Panc1 (cell line): ENCODE results near the gene EVI2B. TPM values are rescaled to one million over a fixed set of nuclear protein-coding genes. Genes with fewer than 3 reads are reported as not detected.
"Not testable (repeated sequence)": the region's sequence is repeated elsewhere in the genome, so short reads cannot be mapped to it uniquely, and the experiment has no call there.

Experiments
- ATAC-seq: fragments of 200-7000 bp; cut with Tn5 transposase; 2 replicates; pipeline ENCODE4 v1.9.1; 2020; ENCODE audit warnings: mild to moderate bottlenecking, moderate library complexity
- BruUV-seq: library from RNA; stranded (reverse); fragments of 400-500 nt; replicated peaks from 2 replicates; lab custom pipeline; 2021; lab: Mats Ljungman, UMichigan
- CTCF ChIA-PET: fragments of 300-600 bp; sonication (Branson Sonifier 250); formaldehyde crosslinking; loops from one replicate; lab custom pipeline; 2022; ENCODE audit warnings: antibody characterized with exemption; lab: Charles Lee
- POLR2A ChIA-PET: fragments of 300-600 bp; sonication (Branson Sonifier 250); formaldehyde crosslinking; loops from one replicate; lab custom pipeline; 2022; ENCODE audit warnings: antibody characterized with exemption; lab: Charles Lee
- DNase-seq: peaks from one replicate; pipeline ENCODE4 v3.0.0-alpha.2; 2010; ENCODE audit warnings: low read depth, low spot score
- H3K27ac ChIP-seq: 2 replicates; pipeline ENCODE4 v1.5.1; 2011; ENCODE audit warnings: mild to moderate bottlenecking, low read length, inconsistent platforms
- H3K27me3 ChIP-seq: fragments of 200-500 bp; sonication (Bioruptor generic); 2 replicates; pipeline ENCODE4 v1.6.0; 2014; ENCODE audit warnings: low read length, inconsistent platforms; ENCODE audit not compliant: control insufficient read depth, insufficient read depth
- H3K36me3 ChIP-seq: fragments of 200-500 bp; sonication (Bioruptor generic); 2 replicates; pipeline ENCODE4 v1.5.1; 2014; ENCODE audit warnings: inconsistent platforms, mild to moderate bottlenecking, low read length, moderate library complexity; ENCODE audit not compliant: control insufficient read depth, insufficient read depth
- H3K4me1 ChIP-seq: 2 replicates; pipeline ENCODE4 v1.5.1; 2011; ENCODE audit warnings: inconsistent platforms, mild to moderate bottlenecking, low read length, moderate library complexity; ENCODE audit not compliant: control insufficient read depth, insufficient read depth
- H3K4me3 ChIP-seq, 2 experiments: 2 replicates each; pipeline ENCODE4 v1.5.1; 2011 to 2012; ENCODE audit warnings: low read depth in 2 of 2, low read length in 2 of 2, mild to moderate bottlenecking in 2 of 2, inconsistent platforms in 1 of 2, moderate library complexity in 1 of 2
- H3K9me3 ChIP-seq: fragments of 200-500 bp; sonication (Bioruptor generic); 2 replicates; pipeline ENCODE4 v1.5.1; 2014; ENCODE audit warnings: low read depth, mild to moderate bottlenecking, inconsistent platforms, low read length, moderate library complexity; ENCODE audit not compliant: control insufficient read depth, insufficient read depth
- POLR2AphosphoS5 ChIP-seq: IDR thresholded peaks from 2 replicates; pipeline ENCODE4 v1.6.1; 2012; ENCODE audit warnings: mild to moderate bottlenecking, low read depth, low read length, moderate library complexity
- SIN3A ChIP-seq: IDR thresholded peaks from 2 replicates; pipeline ENCODE4 v1.6.1; 2012; ENCODE audit warnings: low read depth, mild to moderate bottlenecking, low read length, moderate library complexity, borderline replicate concordance; ENCODE audit not compliant: insufficient read depth
- TCF7L2 ChIP-seq: IDR thresholded peaks from 2 replicates; pipeline ENCODE4 v1.6.1; 2011; ENCODE audit warnings: mild to moderate bottlenecking, low read depth, low read length, inconsistent platforms
- in situ Hi-C: cut with HindIII; loops from 2 replicates; pipeline ENCODE4 v1.10.0; 2016; ENCODE audit warnings: low sequenced_read_pairs, low pct_unique_long_range_greater_than_20kb
- intact Hi-C: fragments of 100-400 bp; cut with micrococcal nuclease; formaldehyde crosslinking; loops from one replicate; pipeline ENCODE4 v1.10.0; 2022; ENCODE audit not compliant: unreplicated experiment
- total RNA-seq: library from RNA; stranded (reverse); gene quantifications from one replicate; pipeline ENCODE4 v1.2.1, GENCODE V29; 2021; ENCODE audit not compliant: unreplicated experiment
- TF ChIP-seq, protein P1 (sequence below): fragments of 450-650 bp; IDR thresholded peaks from 2 replicates; pipeline ENCODE4 v1.5.1; 2017; ENCODE audit warnings: mild to moderate bottlenecking
- TF ChIP-seq, protein P2 (sequence below), 2 experiments: IDR thresholded peaks; 2 replicates each; pipeline ENCODE4 v1.6.1; 2011 to 2012; ENCODE audit warnings: low read depth in 2 of 2, control low read depth in 1 of 2, low read length in 1 of 2, mild to moderate bottlenecking in 1 of 2, moderate library complexity in 1 of 2; ENCODE audit not compliant: insufficient read depth in 1 of 2

The EVI2B gene
- total RNA-seq, 1 experiment from 2014 or later = 0.08 TPM

DNA sequence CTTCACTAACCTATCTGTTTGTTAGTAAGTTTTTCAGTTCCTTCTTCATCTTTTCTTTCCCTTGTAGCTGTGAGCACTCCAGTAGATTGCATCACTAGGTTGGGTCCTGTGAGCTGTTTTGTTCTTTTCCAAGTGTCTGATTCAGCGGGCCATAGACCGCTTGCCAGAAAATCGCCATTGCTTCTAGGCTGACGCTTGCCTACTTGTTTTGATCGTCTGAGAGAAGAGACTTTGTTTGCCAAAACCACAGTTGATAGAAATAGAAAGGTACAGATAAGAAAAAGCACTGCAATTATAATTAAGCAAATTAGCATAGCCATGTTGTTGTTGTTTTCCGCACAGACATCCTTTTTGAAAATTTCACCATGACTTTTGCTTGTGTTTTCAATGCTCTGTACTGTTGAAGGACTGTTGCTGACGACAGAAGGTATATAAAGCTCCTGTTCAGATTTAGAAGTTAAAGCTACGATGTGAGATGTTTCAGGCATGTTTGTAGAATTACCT, 4.5 kb upstream of the EVI2B start:
- intact Hi-C loops (no loop called here), in situ Hi-C loops (no loop called here)
- no peaks in the 10 kb centered on the region for H3K9me3 ChIP-seq
- H3K27me3 ChIP-seq = no peaks in the 10 kb centered on the region
- DNase-seq (no peak), ATAC-seq (no peak)
- TF ChIP-seq TCF7L2 (no peak), POLR2AphosphoS5 (no peak), SIN3A (no peak)
- TF ChIP-seq, protein P1, sequence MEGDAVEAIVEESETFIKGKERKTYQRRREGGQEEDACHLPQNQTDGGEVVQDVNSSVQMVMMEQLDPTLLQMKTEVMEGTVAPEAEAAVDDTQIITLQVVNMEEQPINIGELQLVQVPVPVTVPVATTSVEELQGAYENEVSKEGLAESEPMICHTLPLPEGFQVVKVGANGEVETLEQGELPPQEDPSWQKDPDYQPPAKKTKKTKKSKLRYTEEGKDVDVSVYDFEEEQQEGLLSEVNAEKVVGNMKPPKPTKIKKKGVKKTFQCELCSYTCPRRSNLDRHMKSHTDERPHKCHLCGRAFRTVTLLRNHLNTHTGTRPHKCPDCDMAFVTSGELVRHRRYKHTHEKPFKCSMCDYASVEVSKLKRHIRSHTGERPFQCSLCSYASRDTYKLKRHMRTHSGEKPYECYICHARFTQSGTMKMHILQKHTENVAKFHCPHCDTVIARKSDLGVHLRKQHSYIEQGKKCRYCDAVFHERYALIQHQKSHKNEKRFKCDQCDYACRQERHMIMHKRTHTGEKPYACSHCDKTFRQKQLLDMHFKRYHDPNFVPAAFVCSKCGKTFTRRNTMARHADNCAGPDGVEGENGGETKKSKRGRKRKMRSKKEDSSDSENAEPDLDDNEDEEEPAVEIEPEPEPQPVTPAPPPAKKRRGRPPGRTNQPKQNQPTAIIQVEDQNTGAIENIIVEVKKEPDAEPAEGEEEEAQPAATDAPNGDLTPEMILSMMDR = no peak
- TF ChIP-seq, protein P2, sequence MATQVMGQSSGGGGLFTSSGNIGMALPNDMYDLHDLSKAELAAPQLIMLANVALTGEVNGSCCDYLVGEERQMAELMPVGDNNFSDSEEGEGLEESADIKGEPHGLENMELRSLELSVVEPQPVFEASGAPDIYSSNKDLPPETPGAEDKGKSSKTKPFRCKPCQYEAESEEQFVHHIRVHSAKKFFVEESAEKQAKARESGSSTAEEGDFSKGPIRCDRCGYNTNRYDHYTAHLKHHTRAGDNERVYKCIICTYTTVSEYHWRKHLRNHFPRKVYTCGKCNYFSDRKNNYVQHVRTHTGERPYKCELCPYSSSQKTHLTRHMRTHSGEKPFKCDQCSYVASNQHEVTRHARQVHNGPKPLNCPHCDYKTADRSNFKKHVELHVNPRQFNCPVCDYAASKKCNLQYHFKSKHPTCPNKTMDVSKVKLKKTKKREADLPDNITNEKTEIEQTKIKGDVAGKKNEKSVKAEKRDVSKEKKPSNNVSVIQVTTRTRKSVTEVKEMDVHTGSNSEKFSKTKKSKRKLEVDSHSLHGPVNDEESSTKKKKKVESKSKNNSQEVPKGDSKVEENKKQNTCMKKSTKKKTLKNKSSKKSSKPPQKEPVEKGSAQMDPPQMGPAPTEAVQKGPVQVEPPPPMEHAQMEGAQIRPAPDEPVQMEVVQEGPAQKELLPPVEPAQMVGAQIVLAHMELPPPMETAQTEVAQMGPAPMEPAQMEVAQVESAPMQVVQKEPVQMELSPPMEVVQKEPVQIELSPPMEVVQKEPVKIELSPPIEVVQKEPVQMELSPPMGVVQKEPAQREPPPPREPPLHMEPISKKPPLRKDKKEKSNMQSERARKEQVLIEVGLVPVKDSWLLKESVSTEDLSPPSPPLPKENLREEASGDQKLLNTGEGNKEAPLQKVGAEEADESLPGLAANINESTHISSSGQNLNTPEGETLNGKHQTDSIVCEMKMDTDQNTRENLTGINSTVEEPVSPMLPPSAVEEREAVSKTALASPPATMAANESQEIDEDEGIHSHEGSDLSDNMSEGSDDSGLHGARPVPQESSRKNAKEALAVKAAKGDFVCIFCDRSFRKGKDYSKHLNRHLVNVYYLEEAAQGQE (IDR thresholded peaks at IDR 0.05; ENCODE audit: insufficient read depth in 1 of 2, low read depth in 2 of 2, low read length in 1 of 2) = no peak
- ChIA-PET CTCF (no interaction called here), POLR2A (no interaction called here)
- no peak overlapping the region for H3K4me3 ChIP-seq
- H3K36me3 ChIP-seq = no peaks in the 10 kb centered on the region
- no peak overlapping the region for H3K27ac ChIP-seq
- BruUV-seq = no TSS peak
- 0 out of 2 replicates have a peak, but pooled peaks cover 4% of the 10 kb centered on the region for H3K4me1 ChIP-seq

DNA sequence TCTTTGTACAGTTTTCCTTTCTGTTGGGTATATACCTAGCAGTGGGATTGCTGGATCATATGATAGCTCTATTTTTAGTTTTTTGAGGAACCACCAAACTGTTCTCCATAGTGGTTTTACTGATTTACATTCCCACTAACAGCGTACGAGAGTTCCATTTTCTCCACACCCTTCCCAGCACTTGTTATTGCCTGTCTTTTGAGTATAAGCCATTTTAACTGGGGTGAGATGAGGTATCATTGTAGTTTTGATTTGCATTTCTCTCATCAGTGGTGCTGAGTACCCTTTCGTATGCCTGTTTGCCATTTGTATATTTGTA, 887 bp upstream of the EVI2B start:
- in situ Hi-C loops = no loop called here
- intact Hi-C loops = no loop called here
- ATAC-seq (no peak), DNase-seq (no peak)
- TF ChIP-seq TCF7L2 (no peak), POLR2AphosphoS5 (no peak), SIN3A (no peak)
- TF ChIP-seq, protein P2 (IDR thresholded peaks at IDR 0.05; ENCODE audit: insufficient read depth in 1 of 2, low read depth in 2 of 2, low read length in 1 of 2) = no peak
- TF ChIP-seq, protein P1 = no peak
- 0 out of 2 replicates have a peak, but pooled peaks cover 4% of the 10 kb centered on the region for H3K4me1 ChIP-seq
- POLR2A ChIA-PET = no interaction called here
- H3K27me3 ChIP-seq = no peaks in the 10 kb centered on the region
- H3K27ac ChIP-seq = no peak overlapping the region
- no TSS peak for BruUV-seq
- no peak overlapping the region for H3K4me3 ChIP-seq
- no peaks in the 10 kb centered on the region for H3K36me3 ChIP-seq
- H3K9me3 ChIP-seq = no peaks in the 10 kb centered on the region
- CTCF ChIA-PET = interaction anchor here (0.6 kb wide), 1 partner anchor 37 kb away, joined by 6 read pairs; no protein-coding TSS in a partner anchor

DNA sequence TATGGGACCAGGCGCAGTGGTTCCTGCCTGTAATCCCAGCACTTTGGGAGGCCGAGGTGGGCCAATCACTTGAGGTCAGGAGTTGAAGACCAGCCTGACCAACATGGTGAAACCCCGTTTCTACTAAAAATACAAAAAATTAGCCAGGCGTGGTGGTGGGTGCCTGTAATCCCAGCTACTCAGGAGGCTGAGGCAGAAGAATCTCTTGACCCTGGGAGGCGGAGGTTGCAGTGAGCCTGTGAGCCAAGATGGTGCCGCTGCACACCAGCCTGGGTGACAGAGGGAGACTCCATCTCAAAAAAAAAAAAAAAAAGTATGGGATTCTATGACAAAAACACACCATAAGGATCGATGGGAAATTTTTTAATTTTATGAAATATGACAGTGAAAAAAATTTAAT, 1.6 kb downstream of the EVI2B start:
- H3K9me3 ChIP-seq, ATAC-seq, H3K36me3 ChIP-seq, H3K27ac ChIP-seq, intact Hi-C loops, DNase-seq, H3K4me1 ChIP-seq, in situ Hi-C loops, H3K27me3 ChIP-seq, POLR2A ChIA-PET, CTCF ChIA-PET, BruUV-seq, H3K4me3 ChIP-seq: not testable (repeated sequence)
